ENCODE measurements around the gene SUMO2.
"Not testable (repeated sequence)": the region's sequence is repeated elsewhere in the genome, so short reads cannot be mapped to it uniquely, and the experiment has no call there.

Gene SUMO2

DNA sequence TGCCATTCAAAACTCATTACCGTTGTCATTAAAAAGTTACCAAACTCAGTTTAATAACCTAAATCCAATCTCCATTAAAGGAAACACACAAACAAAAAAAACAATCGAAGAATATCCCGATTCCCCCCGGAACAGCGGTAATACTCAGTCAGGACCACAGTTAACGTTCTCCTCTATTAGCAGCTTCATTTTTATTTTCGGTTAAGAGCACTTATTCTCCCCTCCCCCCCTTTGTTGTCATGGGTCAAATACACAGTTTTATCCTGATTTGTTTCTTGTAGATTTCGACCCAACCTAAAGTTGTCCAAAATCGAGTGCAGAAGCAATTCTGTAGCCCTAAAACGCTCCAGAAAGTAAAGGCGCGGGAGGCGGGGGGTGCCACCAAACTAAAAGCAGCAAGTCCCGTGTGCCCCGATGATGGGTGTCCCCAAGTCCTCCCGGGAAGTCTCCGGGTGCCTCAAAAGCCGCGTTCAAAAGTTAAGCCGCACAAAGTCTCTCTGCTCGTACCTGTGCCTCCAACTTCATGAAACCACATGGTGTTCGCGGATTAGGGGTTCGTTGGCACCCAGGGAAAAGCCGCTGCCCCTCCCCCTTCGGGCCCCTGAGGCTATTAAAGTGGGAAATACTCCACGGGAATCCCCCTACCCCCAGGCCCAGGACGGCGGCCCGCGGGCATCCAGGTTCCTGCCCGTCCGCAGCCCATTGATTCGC, 996 bp downstream of the SUMO2 start:
- no peak for DNase-seq (ENCODE audit: low spot score)

DNA sequence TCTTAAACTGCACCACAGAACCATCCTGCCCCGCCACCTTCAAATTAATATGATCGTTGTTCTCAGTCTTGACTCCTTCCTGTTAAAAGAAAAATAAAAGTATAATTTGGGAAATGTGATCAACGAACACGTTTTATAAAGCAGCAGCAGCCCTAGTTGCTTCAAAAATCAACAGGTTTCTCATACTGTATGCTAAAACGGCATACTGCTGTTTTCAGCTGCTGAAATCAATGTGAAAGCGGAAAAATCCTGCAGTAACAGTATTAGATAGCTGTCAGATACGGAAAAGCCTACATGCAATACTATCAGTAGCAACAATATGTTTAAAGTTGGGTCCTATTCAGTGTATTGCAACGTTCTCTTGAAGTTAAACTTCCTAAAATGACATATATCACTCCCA, 1.6 kb downstream of the SUMO2 start:
- DNase-seq (ENCODE audit: low spot score), result no peak

DNA sequence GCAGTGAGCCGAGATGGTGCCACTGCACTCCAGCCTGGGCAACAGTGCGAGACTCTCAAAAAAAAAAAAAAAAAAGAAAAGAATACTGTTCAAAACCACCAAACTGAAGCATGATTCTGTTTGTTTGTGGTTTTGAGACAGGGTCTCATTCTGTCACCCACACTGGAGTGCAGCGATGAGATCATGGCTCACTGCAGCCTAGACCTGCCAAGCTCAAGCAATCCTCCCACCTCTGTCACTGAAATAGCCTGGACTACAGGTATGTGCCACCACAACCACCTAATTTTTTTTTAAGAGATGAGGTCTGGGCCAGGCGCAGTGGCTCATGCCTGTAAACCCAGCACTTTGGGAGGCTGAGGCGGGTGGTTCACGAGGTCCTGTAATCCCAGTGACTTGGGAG, 4.3 kb downstream of the SUMO2 start:
- no peak for DNase-seq (ENCODE audit: low spot score)

- DNase-seq (ENCODE audit: low spot score), result no peak
These were observed 6.1 kb downstream of the SUMO2 start for GRCh38 chr17:75176625-75177024.

DNA sequence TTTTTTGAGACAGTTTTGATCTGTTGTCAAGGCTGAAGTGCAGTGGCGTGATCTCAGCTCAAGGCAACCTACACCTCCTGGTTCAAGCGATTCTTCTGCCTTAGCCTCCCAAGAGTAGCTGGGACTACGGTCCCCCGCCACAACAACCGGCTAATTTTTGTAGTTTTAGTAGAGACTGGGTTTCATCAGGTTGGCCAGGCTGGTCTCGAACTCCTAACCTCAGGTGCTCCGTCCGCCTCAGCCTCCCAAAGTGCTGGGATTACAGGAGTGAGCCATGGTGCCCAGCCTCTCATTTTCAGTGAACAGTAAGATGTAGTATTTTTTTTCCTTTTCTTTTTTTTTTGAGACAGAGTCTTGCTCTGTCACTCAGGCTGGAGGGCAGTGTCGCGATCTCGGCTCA, 7.8 kb downstream of the SUMO2 start:
- DNase-seq (ENCODE audit: low spot score), result no peak

DNA sequence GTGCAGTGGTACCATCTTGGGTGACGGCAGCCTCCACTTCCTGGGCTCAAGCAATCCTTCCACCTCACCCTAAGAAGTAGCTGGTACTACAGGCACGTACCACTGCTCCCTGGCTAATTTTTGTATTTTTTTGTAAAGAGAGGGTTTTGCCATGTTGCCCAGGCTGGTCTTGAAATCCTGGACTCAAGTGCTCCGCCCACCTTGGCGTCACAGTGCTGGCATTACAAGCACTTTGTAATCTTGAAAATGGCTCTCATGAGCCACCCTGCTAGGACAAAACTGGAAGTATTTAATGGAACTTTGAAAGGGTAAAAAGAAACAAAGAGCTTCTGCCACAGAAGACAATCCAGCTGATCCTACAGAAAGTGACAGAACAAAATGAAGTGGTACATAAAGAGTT, 9.2 kb downstream of the SUMO2 start:
- no peak for DNase-seq (ENCODE audit: low spot score)

GRCh38 chr17:75168998-75169397, 13.8 kb downstream of the SUMO2 start:
- no peak for DNase-seq (ENCODE audit: low spot score)

- DNase-seq (ENCODE audit: low spot score), result not testable (repeated sequence)
These were observed 18.2 kb downstream of the SUMO2 start for GRCh38 chr17:75164606-75165005.

DNA sequence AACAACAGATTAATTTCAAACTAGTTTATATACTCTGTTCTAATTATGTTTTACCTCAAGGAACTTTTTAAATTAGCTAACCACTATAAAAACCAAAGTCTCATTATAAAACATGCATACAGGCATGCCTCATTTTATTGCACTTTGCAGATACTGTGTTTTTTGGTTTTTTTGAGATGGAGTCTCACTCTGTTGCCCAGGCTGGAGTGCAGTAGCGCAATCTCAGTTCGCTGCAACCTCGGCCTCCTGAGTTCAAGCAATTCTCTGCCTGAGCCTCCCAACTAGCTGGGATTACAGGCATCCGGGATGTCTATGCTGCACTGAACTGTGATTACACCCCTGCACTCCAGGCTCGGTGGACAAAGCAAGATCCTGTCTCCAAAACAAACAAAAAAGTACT, 19.7 kb downstream of the SUMO2 start:
- DNase-seq (ENCODE audit: low spot score), result no peak

GRCh38 chr17:75160211-75160610, 22.5 kb downstream of the SUMO2 start:
- no peak for DNase-seq (ENCODE audit: low spot score)

DNA sequence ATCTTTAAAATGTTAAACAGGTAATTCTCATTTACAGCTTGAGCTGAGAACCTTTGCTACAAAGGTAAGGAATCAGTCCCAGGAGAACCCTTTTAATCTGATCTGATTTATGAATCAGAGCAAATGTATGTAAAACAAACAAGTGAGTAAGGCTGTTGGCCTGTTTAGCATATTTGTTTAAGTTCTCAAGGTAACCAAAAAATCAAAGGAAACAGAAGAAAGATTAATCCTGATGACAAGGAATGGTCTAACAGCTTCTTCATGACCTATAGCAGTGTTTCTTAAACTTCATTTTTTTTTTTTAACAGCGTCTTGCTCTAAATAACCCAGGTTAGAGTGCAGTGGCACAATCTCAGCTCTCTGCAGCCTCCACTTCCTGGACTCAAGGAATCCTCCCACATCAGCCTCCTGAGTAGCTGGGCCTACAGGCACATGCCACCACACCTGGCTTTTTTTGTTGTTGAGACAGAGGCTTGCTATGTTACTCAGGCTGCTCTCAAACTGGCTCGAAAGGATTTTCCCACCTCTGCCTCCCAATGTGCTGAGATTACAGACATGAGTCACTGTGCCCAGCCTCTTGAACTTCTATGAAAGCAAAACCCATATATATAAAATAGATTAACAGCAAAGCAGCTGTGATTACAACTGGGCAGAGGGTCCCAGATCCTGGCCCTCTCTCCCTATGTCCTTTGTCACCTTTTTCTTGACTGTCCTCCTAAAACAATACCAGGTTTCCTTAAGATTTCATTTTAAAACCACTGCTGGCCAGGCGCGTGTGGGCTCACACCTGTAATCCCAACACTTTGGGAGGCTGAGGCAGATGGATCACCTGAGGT, 23.3 kb downstream of the SUMO2 start:
- no peak for DNase-seq (ENCODE audit: low spot score)

- DNase-seq (ENCODE audit: low spot score), result not testable (repeated sequence)
These were observed 24.3 kb downstream of the SUMO2 start for GRCh38 chr17:75158480-75158879.

GRCh38 chr17:75155191-75155601, 27.6 kb downstream of the SUMO2 start:
- no peak for DNase-seq (ENCODE audit: low spot score)

- peak; percentile 98 for DNase-seq (ENCODE audit: low spot score)
These were observed 28.3 kb downstream of the SUMO2 start, which contains the start of gene JPT1 for GRCh38 chr17:75154195-75155106. TSS of gene JPT1 (minus strand) at chr17:75154512. CDS start at chr17:75154397, 115 bp downstream.

GRCh38 chr17:75153780-75154194, 29.0 kb downstream of the SUMO2 start:
- no peak for DNase-seq (ENCODE audit: low spot score)

- no peak for DNase-seq (ENCODE audit: low spot score)
These were observed 29.6 kb downstream of the SUMO2 start for GRCh38 chr17:75152922-75153779.

GRCh38 chr17:75152523-75152921, 30.2 kb downstream of the SUMO2 start:
- DNase-seq (ENCODE audit: low spot score), result no peak

DNA sequence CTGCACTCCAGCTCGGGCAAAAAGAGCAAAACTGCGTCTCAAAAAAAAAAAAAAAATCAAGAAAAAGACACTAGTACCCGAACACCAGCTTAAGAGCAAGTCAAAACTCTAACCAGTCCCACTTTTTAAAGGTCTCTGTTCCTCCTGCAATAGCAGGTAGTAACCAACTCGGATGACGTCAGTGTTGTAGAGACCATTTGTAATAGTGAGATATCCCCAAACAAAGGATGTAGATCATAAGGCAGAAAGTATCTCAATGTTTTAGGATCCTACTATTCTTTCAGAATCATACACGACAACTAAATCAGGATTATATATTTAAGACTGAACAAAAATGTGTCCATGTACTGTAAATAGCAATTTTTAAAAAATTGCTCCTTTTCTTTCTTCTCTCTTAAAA, 30.8 kb downstream of the SUMO2 start:
- no peak for DNase-seq (ENCODE audit: low spot score)

- DNase-seq (ENCODE audit: low spot score), result no peak
These were observed 34.7 kb downstream of the SUMO2 start for GRCh38 chr17:75147878-75148546.

- no peak for DNase-seq (ENCODE audit: low spot score)
These were observed 36.2 kb downstream of the SUMO2 start for GRCh38 chr17:75146592-75146991.
